IMR-90 (cell line): ENCODE measurements around the gene VPS50. TPM values are rescaled to one million over a fixed set of nuclear protein-coding genes. Genes with fewer than 3 reads are reported as not detected.

Source experiments
- ATAC-seq: fragments of 200-7000 bp; cut with Tn5 transposase; 2 replicates; pipeline ENCODE4 v1.9.1; 2020; ENCODE audit warnings: low read depth, mild to moderate bottlenecking, moderate library complexity
- BruUV-seq: library from RNA; stranded (reverse); fragments of 400-500 nt; replicated peaks from 2 replicates; lab custom pipeline; 2021; lab: Mats Ljungman, UMichigan
- CTCF ChIA-PET: fragments of 300-600 bp; formaldehyde crosslinking; extraction: SDS; loops from one replicate; lab custom pipeline; 2021; ENCODE audit warnings: antibody characterized with exemption; lab: Yijun Ruan, JAX
- POLR2A ChIA-PET: fragments of 300-600 bp; sonication (Branson Sonifier 250); formaldehyde crosslinking; loops from one replicate; lab custom pipeline; 2022; ENCODE audit warnings: antibody characterized with exemption; ENCODE audit not compliant: unreplicated experiment; lab: Charles Lee
- DNase-seq: peaks from one replicate; pipeline ENCODE4 v3.0.0; 2013
- H2AFZ ChIP-seq: replicated peaks from 2 replicates; pipeline ENCODE3; 2013; ENCODE audit warnings: low read length, mild to moderate bottlenecking; ENCODE audit not compliant: poor library complexity
- H2AK5ac ChIP-seq: 2 replicates; pipeline ENCODE4 v1.6.1; 2013; ENCODE audit warnings: low read depth, low read length, inconsistent platforms
- H2AK9ac ChIP-seq: replicated peaks from 2 replicates; pipeline ENCODE3; 2013; ENCODE audit warnings: mild to moderate bottlenecking, low read depth, low read length, moderate library complexity; ENCODE audit not compliant: poor library complexity
- H2BK120ac ChIP-seq: 2 replicates; pipeline ENCODE4 v1.6.1; 2013; ENCODE audit warnings: low read depth, low read length, inconsistent platforms
- H2BK15ac ChIP-seq: 3 replicates; pipeline ENCODE4 v1.6.1; 2013; ENCODE audit warnings: low read depth, low read length, inconsistent platforms
- H2BK20ac ChIP-seq: 2 replicates; pipeline ENCODE4 v1.6.1; 2013; ENCODE audit warnings: low read depth, mild to moderate bottlenecking, inconsistent platforms, low read length, moderate library complexity
- H2BK5ac ChIP-seq: 2 replicates; pipeline ENCODE4 v1.6.1; 2013; ENCODE audit warnings: mild to moderate bottlenecking, low read depth, low read length, inconsistent platforms; ENCODE audit not compliant: poor library complexity, severe bottlenecking
- H3K14ac ChIP-seq: replicated peaks from 2 replicates; pipeline ENCODE4 v1.6.1; 2013; ENCODE audit warnings: low read depth, low read length, inconsistent platforms
- H3K18ac ChIP-seq: 2 replicates; pipeline ENCODE4 v1.6.1; 2013; ENCODE audit warnings: low read depth, low read length, control low read depth
- H3K23ac ChIP-seq: 2 replicates; pipeline ENCODE4 v1.6.1; 2013; ENCODE audit warnings: low read depth, low read length, inconsistent platforms
- H3K27ac ChIP-seq: 2 replicates; pipeline ENCODE4 v1.5.1; 2013; ENCODE audit warnings: mild to moderate bottlenecking, control low read depth, low read length; ENCODE audit not compliant: insufficient read depth
- H3K27me3 ChIP-seq: 2 replicates; pipeline ENCODE4 v1.6.1; 2013; ENCODE audit warnings: low read length; ENCODE audit not compliant: control insufficient read depth, insufficient read depth
- H3K36me3 ChIP-seq: 2 replicates; pipeline ENCODE4 v1.6.1; 2013; ENCODE audit warnings: low read length, mixed read lengths; ENCODE audit not compliant: control insufficient read depth, insufficient read depth
- H3K4ac ChIP-seq: 2 replicates; pipeline ENCODE4 v1.6.1; 2013; ENCODE audit warnings: low read depth, low read length, inconsistent platforms
- H3K4me1 ChIP-seq: 2 replicates; pipeline ENCODE4 v1.6.1; 2013; ENCODE audit warnings: low read length, mixed read lengths; ENCODE audit not compliant: control insufficient read depth, insufficient read depth
- H3K4me2 ChIP-seq: 2 replicates; pipeline ENCODE4 v1.6.1; 2013; ENCODE audit warnings: low read depth, mild to moderate bottlenecking, control low read depth, low read length, moderate library complexity
- H3K4me3 ChIP-seq: 2 replicates; pipeline ENCODE4 v1.5.1; 2013; ENCODE audit warnings: low read depth, mild to moderate bottlenecking, control low read depth, low read length, moderate library complexity; ENCODE audit not compliant: insufficient read depth
- H3K56ac ChIP-seq: 2 replicates; pipeline ENCODE4 v1.6.1; 2013; ENCODE audit warnings: low read length, inconsistent platforms; ENCODE audit not compliant: insufficient read depth; ENCODE audit errors: extremely low read depth
- H3K79me1 ChIP-seq, 2 experiments: 2 replicates each; pipeline ENCODE4 v1.6.1; 2013; ENCODE audit warnings: low read length in 2 of 2, inconsistent platforms in 1 of 2, low read depth in 1 of 2
- H3K9ac ChIP-seq: 2 replicates; pipeline ENCODE4 v1.6.1; 2013; ENCODE audit warnings: low read depth, low read length, control low read depth
- H3K9me1 ChIP-seq: 2 replicates; pipeline ENCODE4 v1.6.1; 2013; ENCODE audit warnings: low read length, inconsistent platforms; ENCODE audit not compliant: insufficient read depth
- H3K9me3 ChIP-seq: 2 replicates; pipeline ENCODE4 v1.6.1; 2013; ENCODE audit warnings: low read length; ENCODE audit not compliant: control insufficient read depth, insufficient read depth
- H4K20me1 ChIP-seq: 2 replicates; pipeline ENCODE4 v1.6.1; 2013; ENCODE audit warnings: low read length, inconsistent platforms; ENCODE audit not compliant: insufficient read depth
- H4K5ac ChIP-seq: 2 replicates; pipeline ENCODE4 v1.6.1; 2013; ENCODE audit warnings: mild to moderate bottlenecking, low read depth, low read length, control low read depth
- H4K8ac ChIP-seq, 2 experiments: 2 replicates each; pipeline ENCODE4 v1.6.1; 2013; ENCODE audit warnings: low read depth in 2 of 2, low read length in 2 of 2, control low read depth in 1 of 2, inconsistent platforms in 1 of 2
- H4K91ac ChIP-seq: 2 replicates; pipeline ENCODE4 v1.6.1; 2013; ENCODE audit warnings: low read depth, low read length, inconsistent platforms; ENCODE audit not compliant: insufficient read depth
- CHD1 ChIP-seq: IDR thresholded peaks from 2 replicates; pipeline ENCODE4 v1.6.1; 2012; ENCODE audit warnings: low read depth, low read length, improper control_type of control experiment
- CTCF ChIP-seq: conservative IDR thresholded peaks from 2 replicates; pipeline ENCODE4 v1.5.1; 2012; ENCODE audit warnings: mild to moderate bottlenecking, low read depth, low read length, improper control_type of control experiment
- POLR2A ChIP-seq: IDR thresholded peaks from 2 replicates; pipeline ENCODE4 v1.6.1; 2012; ENCODE audit warnings: mild to moderate bottlenecking, low read depth, low read length
- RAD21 ChIP-seq: IDR thresholded peaks from 2 replicates; pipeline ENCODE4 v1.6.1; 2012; ENCODE audit warnings: low read length, improper control_type of control experiment
- SMC3 ChIP-seq: fragments of 150-350 bp; IDR thresholded peaks from 2 replicates; pipeline ENCODE4 v1.6.1; 2016; ENCODE audit warnings: low read depth, mild to moderate bottlenecking, antibody characterized with exemption, low read length, moderate library complexity
- whole genome bisulfite sequencing, 2 experiments: methylation state at CpG; one replicate each; pipeline versions ENCODE4 v1.1.5 to v1.1.7; 2013; ENCODE audit warnings: missing lambda C conversion rate in 2 of 2; ENCODE audit not compliant: insufficient read length in 1 of 2; ENCODE audit errors: extremely low coverage in 2 of 2; 5-methylcytosine and 5-hydroxymethylcytosine counted together
- dilution Hi-C: fragments of 300-500 bp; cut with HindIII; formaldehyde crosslinking; loops from one replicate; pipeline ENCODE4 v1.14.3; 2018; ENCODE audit warnings: low sequenced_read_pairs; ENCODE audit not compliant: unreplicated experiment
- in situ Hi-C: fragments of 300-500 bp; cut with MboI; formaldehyde crosslinking; loops from 3 replicates; pipeline ENCODE4 v1.14.3; 2019; ENCODE audit warnings: low sequenced_read_pairs, inconsistent platforms, mixed read lengths
- intact Hi-C: fragments of 100-400 bp; cut with micrococcal nuclease; formaldehyde crosslinking; loops from 2 replicates; pipeline ENCODE4 v1.10.0; 2022
- polyA plus RNA-seq, 3 experiments: library from polyadenylated mRNA; depleted of rRNA; stranded (reverse); fragments of >200 nt; gene quantifications; 2 replicates each; pipeline ENCODE4 v1.2.3, GENCODE V29; 2012; ENCODE audit warnings: low replicate concordance in 1 of 3
- total RNA-seq: library from RNA; depleted of rRNA; stranded (reverse); fragments of >200 nt; gene quantifications from 2 replicates; pipeline ENCODE4 v1.2.3, GENCODE V29; 2012
- TF ChIP-seq, protein P1 (sequence below): fragments of 150-350 bp; IDR thresholded peaks from 2 replicates; pipeline ENCODE4 v1.6.1; 2016; ENCODE audit warnings: low read depth, mild to moderate bottlenecking, low read length, moderate library complexity, borderline replicate concordance
- TF ChIP-seq, protein P2 (sequence below): fragments of 150-350 bp; IDR thresholded peaks from 2 replicates; pipeline ENCODE4 v1.6.1; 2017; ENCODE audit warnings: mild to moderate bottlenecking, antibody characterized with exemption, low read length, low read depth

Gene VPS50
- total and polyA plus RNA-seq, 2 of the 4 experiments (the other 2 are of a cell fraction): 7.1 to 22.0 TPM

DNA sequence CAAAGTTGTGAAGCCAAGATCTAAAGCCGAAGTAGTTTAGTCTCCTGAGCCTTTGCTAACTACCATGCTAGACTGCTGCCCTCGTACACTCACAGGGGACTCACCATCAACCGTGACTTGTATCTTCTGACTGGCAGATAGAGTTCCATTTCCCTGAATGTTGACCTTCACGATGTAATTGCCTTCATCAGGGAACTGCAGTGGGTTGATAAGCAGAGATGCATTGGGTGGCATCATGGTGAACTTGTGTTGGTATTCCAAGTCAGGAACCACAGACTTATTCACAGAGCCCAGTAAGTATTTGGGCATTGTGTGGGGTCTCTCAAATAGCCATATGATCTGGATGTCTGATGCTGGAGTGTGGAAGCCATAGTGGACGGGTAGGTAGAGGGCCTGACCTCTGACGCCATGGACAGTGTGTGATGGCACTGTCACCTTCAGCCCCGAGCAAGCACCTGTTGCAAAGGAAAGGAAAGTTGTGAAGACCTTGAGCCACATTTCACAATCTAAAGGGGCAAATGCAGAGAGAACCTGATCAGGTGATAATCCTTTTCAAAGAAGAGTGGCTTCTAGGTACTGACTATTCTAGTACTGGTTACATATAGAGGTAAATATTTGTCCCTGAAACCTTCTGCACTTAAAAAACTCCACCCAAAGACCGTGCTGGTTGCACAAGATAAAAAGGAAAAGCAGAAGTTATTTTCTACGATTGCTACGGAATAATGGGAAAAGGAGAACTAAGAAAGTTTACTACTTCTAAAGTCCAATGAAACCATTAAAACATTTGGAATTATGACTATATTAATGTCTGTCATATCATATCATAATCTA lies 13.0 kb upstream of the VPS50 start:
- ATAC-seq (no peak), DNase-seq (no peak)
- Histone ChIP-seq H3K56ac (no peak overlapping the region), H3K36me3 (no peaks in the 10 kb centered on the region), H4K91ac (no peak overlapping the region), H3K4me3 (no peak overlapping the region), H3K18ac (no peak overlapping the region), H2BK20ac (no peak overlapping the region), H2BK120ac (no peak overlapping the region), H3K14ac (no peak overlapping the region), H4K20me1 (no peaks in the 10 kb centered on the region), H2AK9ac (no peak overlapping the region), H3K4me2 (no peak overlapping the region), H2AK5ac (no peak overlapping the region), H4K5ac (no peak overlapping the region), H3K79me1 (no peaks in the 10 kb centered on the region), H2BK5ac (no peak overlapping the region), H2BK15ac (no peak overlapping the region), H3K27me3 (peaks cover 27% of the 10 kb centered on the region), H3K23ac (no peak overlapping the region), H3K9me1 (no peaks in the 10 kb centered on the region), H4K8ac (no peak overlapping the region), H3K27ac (no peak overlapping the region), H3K4me1 (no peaks in the 10 kb centered on the region), H2AFZ (no peak overlapping the region), H3K9me3 (no peaks in the 10 kb centered on the region), H3K4ac (no peak overlapping the region), H3K9ac (no peak overlapping the region)
- POLR2A ChIA-PET: no interaction called here
- dilution Hi-C loops (no loop called here), in situ Hi-C loops (no loop called here), intact Hi-C loops (no loop called here)
- CTCF ChIA-PET: no interaction called here
- BruUV-seq: no TSS peak
- TF ChIP-seq RAD21 (no peak), CHD1 (no peak), CTCF (no peak), POLR2A (no peak), SMC3 (no peak)
- TF ChIP-seq, protein P1, sequence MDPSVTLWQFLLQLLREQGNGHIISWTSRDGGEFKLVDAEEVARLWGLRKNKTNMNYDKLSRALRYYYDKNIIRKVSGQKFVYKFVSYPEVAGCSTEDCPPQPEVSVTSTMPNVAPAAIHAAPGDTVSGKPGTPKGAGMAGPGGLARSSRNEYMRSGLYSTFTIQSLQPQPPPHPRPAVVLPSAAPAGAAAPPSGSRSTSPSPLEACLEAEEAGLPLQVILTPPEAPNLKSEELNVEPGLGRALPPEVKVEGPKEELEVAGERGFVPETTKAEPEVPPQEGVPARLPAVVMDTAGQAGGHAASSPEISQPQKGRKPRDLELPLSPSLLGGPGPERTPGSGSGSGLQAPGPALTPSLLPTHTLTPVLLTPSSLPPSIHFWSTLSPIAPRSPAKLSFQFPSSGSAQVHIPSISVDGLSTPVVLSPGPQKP: no peak
- TF ChIP-seq, protein P2, sequence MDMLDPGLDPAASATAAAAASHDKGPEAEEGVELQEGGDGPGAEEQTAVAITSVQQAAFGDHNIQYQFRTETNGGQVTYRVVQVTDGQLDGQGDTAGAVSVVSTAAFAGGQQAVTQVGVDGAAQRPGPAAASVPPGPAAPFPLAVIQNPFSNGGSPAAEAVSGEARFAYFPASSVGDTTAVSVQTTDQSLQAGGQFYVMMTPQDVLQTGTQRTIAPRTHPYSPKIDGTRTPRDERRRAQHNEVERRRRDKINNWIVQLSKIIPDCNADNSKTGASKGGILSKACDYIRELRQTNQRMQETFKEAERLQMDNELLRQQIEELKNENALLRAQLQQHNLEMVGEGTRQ: no peak
- no CpG with 5 or more reads among the region's 10 CpGs for WGBS, 2 experiments
